Stimulated activated CD8-positive, alpha-beta memory T cell treated with anti-CD3 and anti-CD28 coated beads, Interleukin-7, amount 100 ng/mL, for 48 hours (primary cell): Measurements from ENCODE around the gene RNF14.

Experiments
- DNase-seq, 2 donors: peaks; one replicate each; pipeline ENCODE4 v3.0.0-alpha.2; 2020; ENCODE audit warnings: low read depth in 1 of 2; ENCODE audit errors: extremely low read depth in 1 of 2

The RNF14 gene

GRCh38 chr5:141968914-141969608, at the start of gene RNF14:
RNF14 (plus strand) TSS chr5:141969105; CDS start chr5:141973589, 4,484 bp downstream.
- peak; percentile 92 to 94 for DNase-seq

GRCh38 chr5:141919218-141920119, 49.4 kb upstream of the RNF14 start:
- DNase-seq = no peak

GRCh38 chr5:141920771-141921170, 48.1 kb upstream of the RNF14 start:
- DNase-seq = no peak

- DNase-seq = peak in 1 of 2 donors; percentile 7
These were observed 46.0 kb upstream of the RNF14 start for GRCh38 chr5:141922827-141923447.

- peak; percentile 78 to 98 for DNase-seq
These were observed 45.2 kb upstream of the RNF14 start, which contains the start of gene DELE1 for GRCh38 chr5:141923448-141924313. DELE1 (plus strand) TSS chr5:141923871; CDS start chr5:141923942, 71 bp downstream.

- DNase-seq = no peak
These were observed 42.5 kb upstream of the RNF14 start for GRCh38 chr5:141926434-141926833.

GRCh38 chr5:141928051-141928450, 40.9 kb upstream of the RNF14 start:
- DNase-seq = no peak

- no peak for DNase-seq
These were observed 39.4 kb upstream of the RNF14 start for GRCh38 chr5:141929398-141930058.

- no peak for DNase-seq
These were observed 37.2 kb upstream of the RNF14 start for GRCh38 chr5:141931694-141932093.

GRCh38 chr5:141933151-141933550, 35.8 kb upstream of the RNF14 start:
- no peak for DNase-seq

- DNase-seq = no peak
These were observed 34.6 kb upstream of the RNF14 start for GRCh38 chr5:141934099-141934844.

- no peak for DNase-seq
These were observed 33.4 kb upstream of the RNF14 start for GRCh38 chr5:141935538-141935937.

GRCh38 chr5:141940695-141941271, 28.1 kb upstream of the RNF14 start:
- DNase-seq = no peak

- DNase-seq = no peak
These were observed 27.6 kb upstream of the RNF14 start for GRCh38 chr5:141941307-141941706.

GRCh38 chr5:141941779-141942178, 27.1 kb upstream of the RNF14 start:
- no peak for DNase-seq

- DNase-seq = no peak
These were observed 26.6 kb upstream of the RNF14 start for GRCh38 chr5:141942185-141942857.

GRCh38 chr5:141944076-141944475, 24.8 kb upstream of the RNF14 start:
- no peak for DNase-seq

GRCh38 chr5:141945511-141946051, 23.3 kb upstream of the RNF14 start:
- DNase-seq = no peak
